Activated CD4-positive, alpha-beta T cell treated with anti-CD3 and anti-CD28 coated beads, Interleukin-2, amount 50 U/mL, for 24 hours (primary cell): ENCODE results near the gene HOXC12.
A peak's percentile ranks its signal among the peaks of the same experiment; 100 is the strongest.

Source experiments
- DNase-seq, 2 donors: peaks; one replicate each; pipeline ENCODE4 v3.0.0-alpha.2; 2020; ENCODE audit warnings: low read depth in 1 of 2, low spot score in 1 of 2

HOXC12 gene

GRCh38 chr12:54005853-54006558 is 51.3 kb downstream of the HOXC12 start:
- peak; percentile 78 to 81 for DNase-seq

DNA sequence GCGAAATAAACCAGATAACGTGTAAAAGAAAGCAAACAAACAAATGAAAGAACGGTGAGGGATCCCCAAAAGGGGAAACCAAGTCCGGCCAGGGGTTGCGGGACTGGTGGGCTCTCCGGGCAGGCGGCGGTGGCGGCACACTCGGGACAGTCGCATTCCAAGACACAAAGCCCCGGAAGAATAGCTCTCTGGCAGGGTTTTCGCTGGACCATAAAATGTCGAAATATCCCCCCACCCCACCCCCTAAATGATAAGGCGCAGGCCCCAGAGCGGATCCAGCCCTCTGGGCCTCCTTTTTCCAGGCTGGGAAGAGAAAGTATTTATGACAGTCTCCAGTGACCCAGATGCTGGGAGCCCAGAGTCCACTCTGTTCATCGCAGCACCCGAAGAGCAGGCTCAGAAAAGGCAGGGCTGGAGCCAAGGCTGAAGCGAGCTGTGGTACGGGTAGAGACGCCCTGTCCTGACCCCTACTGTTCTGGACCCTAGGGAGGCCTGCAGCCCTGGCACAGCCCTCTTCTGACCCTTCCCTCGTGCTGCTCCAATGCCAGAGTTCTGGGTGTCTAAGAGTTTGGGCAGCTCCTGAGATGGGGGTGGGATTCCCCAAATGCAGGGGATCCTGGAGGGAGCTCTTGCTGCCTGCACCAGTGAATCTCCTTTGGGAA is 52.0 kb downstream of the HOXC12 start:
- no peak for DNase-seq

DNA sequence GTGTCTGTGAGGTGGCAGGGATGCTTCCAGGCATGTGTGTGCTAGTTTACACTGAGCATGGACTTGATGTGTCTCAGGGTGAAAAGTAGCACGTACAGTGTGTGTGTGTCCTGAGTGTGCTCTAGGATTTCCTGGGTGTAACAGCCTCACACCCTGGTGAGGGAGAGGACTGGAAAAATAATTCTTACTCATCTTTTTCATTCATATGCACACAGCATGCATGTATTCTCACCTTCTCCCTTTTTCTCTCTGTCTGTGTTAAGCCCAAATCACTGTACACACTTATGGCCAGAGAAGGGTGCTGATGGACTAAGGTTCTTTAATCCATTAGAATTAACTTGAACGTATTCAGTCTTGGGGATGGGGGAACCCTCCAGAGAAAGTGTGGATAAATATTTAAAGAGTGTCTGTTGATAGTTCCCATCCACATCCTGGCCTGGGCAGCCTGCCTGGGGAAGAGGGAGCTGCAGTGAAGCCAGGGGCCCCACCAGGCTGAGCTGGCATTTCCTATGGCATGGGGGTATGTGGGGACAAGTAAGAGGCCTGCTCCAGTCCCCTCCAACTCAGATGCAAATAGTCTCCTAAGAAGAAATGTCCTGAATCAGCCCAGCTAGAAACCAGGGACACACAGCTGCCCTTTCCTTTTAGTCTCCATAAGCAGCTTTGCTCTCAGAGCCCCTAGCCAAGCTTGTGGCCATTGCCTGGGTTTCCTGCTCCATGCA is 53.0 kb downstream of the HOXC12 start:
- DNase-seq = no peak

DNA sequence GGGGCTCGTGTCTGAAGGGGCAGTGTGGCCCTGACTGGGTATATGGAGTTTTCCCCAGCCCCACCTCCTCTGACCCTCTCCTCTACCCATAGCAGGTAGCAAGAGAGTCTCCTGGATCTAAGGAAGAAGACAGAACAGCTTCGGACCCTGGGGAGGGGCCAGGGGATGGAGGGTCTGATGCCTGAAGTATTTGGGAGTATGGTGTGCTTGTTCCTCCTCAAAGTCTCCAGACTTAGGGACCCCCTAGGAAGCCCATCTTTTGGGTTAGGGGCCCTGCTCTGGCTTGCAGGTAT is 53.5 kb downstream of the HOXC12 start:
- DNase-seq = no peak
